NB4 (cell line): ENCODE data around the gene CNTN1.

Experiments
- CTCF ChIP-seq: IDR thresholded peaks from one replicate; pipeline ENCODE4 v1.5.1; 2012; ENCODE audit warnings: low read depth, low read length
- MAX ChIP-seq: IDR thresholded peaks from 2 replicates; pipeline ENCODE4 v1.6.1; 2011; ENCODE audit warnings: low read depth, low read length
- POLR2A ChIP-seq: IDR thresholded peaks from 2 replicates; pipeline ENCODE4 v1.6.1; 2011; ENCODE audit warnings: mild to moderate bottlenecking; ENCODE audit not compliant: insufficient read length; ENCODE audit errors: extremely low read depth

GRCh38 chr12:40947797-40948196 lies 255.6 kb downstream of the CNTN1 start:
- TF ChIP-seq POLR2A (no peak), CTCF (no peak), MAX (no peak)
